Measurements from ENCODE around the gene FUCA1.
A peak's percentile ranks its signal among the peaks of the same experiment; 100 is the strongest.
"Not testable (repeated sequence)": the region's sequence is repeated elsewhere in the genome, so short reads cannot be mapped to it uniquely, and the experiment has no call there.

FUCA1 gene

GRCh38 chr1:23895082-23895481, 27.0 kb upstream of the FUCA1 start:
- DNase-seq: no peak

- DNase-seq: no peak
Observed at GRCh38 chr1:23889074-23889473, 21.0 kb upstream of the FUCA1 start.

- DNase-seq: no peak
Observed at GRCh38 chr1:23885222-23885621, 17.1 kb upstream of the FUCA1 start.

GRCh38 chr1:23882746-23883145, 14.7 kb upstream of the FUCA1 start:
- no peak for DNase-seq

- no peak for DNase-seq
Observed at GRCh38 chr1:23879809-23880208, 11.7 kb upstream of the FUCA1 start.

- DNase-seq: no peak
Observed at GRCh38 chr1:23878668-23879067, 10.6 kb upstream of the FUCA1 start.

GRCh38 chr1:23875382-23875781, 7.3 kb upstream of the FUCA1 start:
- no peak for DNase-seq

- DNase-seq: no peak
Observed at GRCh38 chr1:23872421-23872820, 4.3 kb upstream of the FUCA1 start.

- no peak for DNase-seq
Observed at GRCh38 chr1:23869051-23869450, 961 bp upstream of the FUCA1 start.

GRCh38 chr1:23868557-23869016, 497 bp upstream of the FUCA1 start:
- no peak for DNase-seq

- no peak for DNase-seq
Observed at GRCh38 chr1:23867542-23867894, 572 bp downstream of the FUCA1 start.

- no peak for DNase-seq
Observed at GRCh38 chr1:23865543-23865930, 2.6 kb downstream of the FUCA1 start.

- no peak for DNase-seq
Observed at GRCh38 chr1:23864801-23865542, 3.1 kb downstream of the FUCA1 start.

- DNase-seq: no peak
Observed at GRCh38 chr1:23862640-23863039, 5.5 kb downstream of the FUCA1 start.

- DNase-seq: no peak
Observed at GRCh38 chr1:23854568-23854967, 13.5 kb downstream of the FUCA1 start.

- not testable (repeated sequence) for DNase-seq
Observed at GRCh38 chr1:23853124-23853523, 15.0 kb downstream of the FUCA1 start.

- DNase-seq: not testable (repeated sequence)
Observed at GRCh38 chr1:23851406-23851805, 16.7 kb downstream of the FUCA1 start.

- DNase-seq: no peak
Observed at GRCh38 chr1:23848673-23849616, 19.1 kb downstream of the FUCA1 start.

- not testable (repeated sequence) for DNase-seq
Observed at GRCh38 chr1:23847482-23848095, 20.5 kb downstream of the FUCA1 start.

GRCh38 chr1:23845163-23845562, 22.9 kb downstream of the FUCA1 start:
- no peak for DNase-seq

- no peak for DNase-seq
Observed at GRCh38 chr1:23843644-23844043, 24.4 kb downstream of the FUCA1 start.

- DNase-seq: peak; percentile 42
Observed at GRCh38 chr1:23838401-23838866, 29.7 kb downstream of the FUCA1 start.

- DNase-seq: no peak
Observed at GRCh38 chr1:23837908-23838307, 30.2 kb downstream of the FUCA1 start.

Data from left hindlimb (tissue), 1 donor.